ENCODE results near the gene POLR3H. TPM values are rescaled to one million over a fixed set of nuclear protein-coding genes. Genes with fewer than 3 reads are reported as not detected.
"Not testable (repeated sequence)": the region's sequence is repeated elsewhere in the genome, so short reads cannot be mapped to it uniquely, and the experiment has no call there.

POLR3H gene
- total and polyA plus RNA-seq, 7 donors, result 13.1 to 28.6 (median 18.4) TPM

- no peaks in the 10 kb centered on the region for H3K9me3 ChIP-seq
- H3K4me3 ChIP-seq, result no peak overlapping the region
- no peak for DNase-seq
- ATAC-seq, result no peak
- peaks cover 0 to 6% (median 4%) of the 10 kb centered on the region in 3 donors for H3K27me3 ChIP-seq (ENCODE audit: insufficient read depth in 3 of 3, low read length in 2 of 3)
- intact Hi-C loops (cut with DNase I), result no loop called here
- TF ChIP-seq, protein P1, sequence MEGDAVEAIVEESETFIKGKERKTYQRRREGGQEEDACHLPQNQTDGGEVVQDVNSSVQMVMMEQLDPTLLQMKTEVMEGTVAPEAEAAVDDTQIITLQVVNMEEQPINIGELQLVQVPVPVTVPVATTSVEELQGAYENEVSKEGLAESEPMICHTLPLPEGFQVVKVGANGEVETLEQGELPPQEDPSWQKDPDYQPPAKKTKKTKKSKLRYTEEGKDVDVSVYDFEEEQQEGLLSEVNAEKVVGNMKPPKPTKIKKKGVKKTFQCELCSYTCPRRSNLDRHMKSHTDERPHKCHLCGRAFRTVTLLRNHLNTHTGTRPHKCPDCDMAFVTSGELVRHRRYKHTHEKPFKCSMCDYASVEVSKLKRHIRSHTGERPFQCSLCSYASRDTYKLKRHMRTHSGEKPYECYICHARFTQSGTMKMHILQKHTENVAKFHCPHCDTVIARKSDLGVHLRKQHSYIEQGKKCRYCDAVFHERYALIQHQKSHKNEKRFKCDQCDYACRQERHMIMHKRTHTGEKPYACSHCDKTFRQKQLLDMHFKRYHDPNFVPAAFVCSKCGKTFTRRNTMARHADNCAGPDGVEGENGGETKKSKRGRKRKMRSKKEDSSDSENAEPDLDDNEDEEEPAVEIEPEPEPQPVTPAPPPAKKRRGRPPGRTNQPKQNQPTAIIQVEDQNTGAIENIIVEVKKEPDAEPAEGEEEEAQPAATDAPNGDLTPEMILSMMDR (IDR thresholded peaks at IDR 0.05), result no peak
- peaks cover 3% of the 10 kb centered on the region for H3K4me1 ChIP-seq
- no peak overlapping the region for H3K27ac ChIP-seq
- no peaks in the 10 kb centered on the region for H3K36me3 ChIP-seq (ENCODE audit: insufficient read depth in 1 of 2, low read depth in 1 of 2)
- 70 to 83% (median 77%) methylated on average over 4 of the region's 4 CpGs for WGBS, 3 donors
Measured at GRCh38 chr22:41562461-41562860, 18.2 kb upstream of the POLR3H start.

DNA sequence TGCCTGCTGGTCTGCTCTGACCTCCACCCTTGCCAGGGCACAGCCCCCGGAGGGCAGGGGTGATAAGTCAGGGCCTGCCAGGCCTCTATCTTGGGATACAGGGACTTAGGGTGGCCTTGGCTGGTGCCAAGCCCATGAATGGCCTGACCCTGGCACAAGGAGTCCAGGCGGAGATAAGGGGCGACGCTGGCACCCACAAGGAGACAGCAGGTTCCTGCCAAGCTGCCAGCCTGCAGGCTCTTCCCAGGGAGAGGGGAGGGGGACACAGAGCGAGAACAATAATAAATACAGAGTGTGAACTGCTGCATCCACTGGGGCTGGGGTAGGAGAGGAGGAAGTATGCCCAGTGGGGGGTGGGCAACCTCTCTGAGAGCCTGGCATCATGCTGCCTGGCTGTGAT is 17.5 kb upstream of the POLR3H start:
- H3K27me3 ChIP-seq (ENCODE audit: insufficient read depth in 3 of 3, low read length in 2 of 3), result peaks cover 0 to 6% (median 6%) of the 10 kb centered on the region in 3 donors
- 61 to 79% (median 69%) methylated on average over 5 of the region's 5 CpGs for WGBS, 3 donors
- intact Hi-C loops (cut with DNase I), result no loop called here
- no peak for ATAC-seq
- H3K9me3 ChIP-seq, result no peaks in the 10 kb centered on the region
- peaks cover 3% of the 10 kb centered on the region for H3K4me1 ChIP-seq
- no peak for DNase-seq
- H3K4me3 ChIP-seq, result peak overlapping the region; percentile 22
- TF ChIP-seq, protein P1 (IDR thresholded peaks at IDR 0.05), result no peak
- no peak overlapping the region for H3K27ac ChIP-seq
- no peaks in the 10 kb centered on the region for H3K36me3 ChIP-seq (ENCODE audit: insufficient read depth in 1 of 2, low read depth in 1 of 2)

DNA sequence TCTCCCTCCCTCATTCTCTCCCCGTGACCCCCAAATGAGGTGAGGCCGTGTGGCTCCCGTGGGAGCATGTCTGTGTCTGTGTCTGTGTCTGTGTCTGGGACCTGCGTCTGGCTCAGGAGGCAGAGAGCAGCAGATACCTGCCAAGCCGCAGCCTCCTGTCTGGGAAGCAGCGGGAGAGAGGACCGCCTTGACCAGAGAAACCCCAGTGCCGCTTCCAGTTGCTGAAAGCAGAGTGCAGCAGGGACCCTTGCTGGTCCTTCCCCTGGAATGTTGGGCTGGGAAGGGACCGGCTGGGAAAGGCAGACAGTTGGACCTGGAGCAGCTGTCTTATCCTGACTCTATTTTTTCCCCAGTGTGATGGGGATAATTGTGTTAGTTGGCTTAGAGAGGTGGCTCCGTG is 17.1 kb upstream of the POLR3H start:
- DNase-seq, result no peak
- H3K4me3 ChIP-seq, result peak overlapping the region; percentile 25
- no peak for ATAC-seq
- TF ChIP-seq, protein P1 (IDR thresholded peaks at IDR 0.05), result no peak
- intact Hi-C loops (cut with DNase I), result no loop called here
- H3K27me3 ChIP-seq (ENCODE audit: insufficient read depth in 3 of 3, low read length in 2 of 3), result peaks cover 0 to 11% (median 6%) of the 10 kb centered on the region in 3 donors
- WGBS, 3 donors, result 48 to 49% (median 48%) methylated on average over 9 to 10 of the region's 10 CpGs
- H3K9me3 ChIP-seq, result no peaks in the 10 kb centered on the region
- no peak overlapping the region for H3K27ac ChIP-seq
- peaks cover 3% of the 10 kb centered on the region for H3K4me1 ChIP-seq
- H3K36me3 ChIP-seq (ENCODE audit: insufficient read depth in 1 of 2, low read depth in 1 of 2), result no peaks in the 10 kb centered on the region

GRCh38 chr22:41560095-41560471 is 15.8 kb upstream of the POLR3H start:
- TF ChIP-seq, protein P1 (IDR thresholded peaks at IDR 0.05), result no peak
- ATAC-seq, result no peak

DNA sequence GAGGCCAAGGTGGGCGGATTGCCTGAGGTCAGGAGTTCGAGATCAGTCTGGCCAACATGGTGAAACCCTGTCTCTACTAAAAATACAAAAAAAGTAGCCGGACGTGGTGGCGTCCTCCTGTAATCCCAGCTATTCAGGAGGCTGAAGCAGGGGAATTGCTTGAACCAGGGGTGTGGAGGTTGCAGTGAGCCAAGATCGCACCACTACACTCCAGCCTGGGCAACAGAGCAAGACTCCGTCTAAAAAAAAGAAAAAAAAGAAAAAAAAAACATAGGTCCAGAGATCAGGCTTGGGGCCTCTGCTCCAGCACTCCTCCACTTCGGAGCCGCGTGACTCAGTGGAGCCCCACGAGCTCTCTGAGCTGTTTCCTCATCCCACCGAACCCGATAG is 14.0 kb upstream of the POLR3H start:
- intact Hi-C loops (cut with DNase I); H3K9me3 ChIP-seq; H3K27ac ChIP-seq; H3K4me3 ChIP-seq; H3K36me3 ChIP-seq (ENCODE audit: insufficient read depth in 1 of 2, low read depth in 1 of 2); H3K4me1 ChIP-seq; DNase-seq; ATAC-seq: not testable (repeated sequence)
- peaks cover 0 to 13% (median 5%) of the 10 kb centered on the region in 3 donors for H3K27me3 ChIP-seq (ENCODE audit: insufficient read depth in 3 of 3, low read length in 2 of 3)
- WGBS, 3 donors, result 91 to 92% (median 91%) methylated on average over 13 of the region's 13 CpGs

More at GRCh38 chr22:41560095-41560471, 15.8 kb upstream of the POLR3H start:
- Histone ChIP-seq H3K27me3 (ENCODE audit: insufficient read depth in 3 of 3, low read length in 2 of 3) (peaks cover 0 to 13% (median 6%) of the 10 kb centered on the region in 3 donors), H3K27ac (no peak overlapping the region), H3K36me3 (ENCODE audit: insufficient read depth in 1 of 2, low read depth in 1 of 2) (no peaks in the 10 kb centered on the region), H3K4me3 (no peak overlapping the region), H3K4me1 (no peaks in the 10 kb centered on the region), H3K9me3 (no peaks in the 10 kb centered on the region)
- intact Hi-C loops (cut with DNase I), result no loop called here
- no peak for DNase-seq
- 57 to 71% (median 58%) methylated on average over 6 of the region's 6 CpGs for WGBS, 3 donors

Data from psoas muscle (tissue), 8 donors.